CD4-positive, alpha-beta T cell treated with Interleukin-6 for 4 hours (primary cell): Measurements from ENCODE around the gene PEX6.

Experiments used
- DNase-seq: peaks from one replicate; pipeline ENCODE4 v3.0.0-alpha.2; 2020; ENCODE audit warnings: mixed read lengths

Gene PEX6

DNA sequence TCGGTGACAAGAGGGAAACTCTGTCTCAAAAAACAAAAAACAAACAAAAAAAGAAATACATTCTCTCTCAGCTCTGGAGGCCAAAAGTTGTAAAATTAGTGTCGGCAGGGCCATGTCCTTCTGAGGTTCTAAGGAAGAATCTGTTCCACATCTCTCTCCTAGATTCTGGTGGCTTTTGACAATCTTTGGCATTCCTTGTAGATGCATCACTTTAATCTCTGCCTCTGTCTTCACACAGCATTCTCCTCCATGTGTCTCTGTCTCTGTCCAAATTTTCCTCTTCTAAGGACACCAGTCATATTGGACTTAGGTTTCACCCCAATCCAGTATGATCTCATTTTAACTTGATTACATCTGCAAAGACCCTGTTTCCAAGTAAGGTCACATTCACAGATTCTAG is 14.5 kb upstream of the PEX6 start:
- no peak for DNase-seq

DNA sequence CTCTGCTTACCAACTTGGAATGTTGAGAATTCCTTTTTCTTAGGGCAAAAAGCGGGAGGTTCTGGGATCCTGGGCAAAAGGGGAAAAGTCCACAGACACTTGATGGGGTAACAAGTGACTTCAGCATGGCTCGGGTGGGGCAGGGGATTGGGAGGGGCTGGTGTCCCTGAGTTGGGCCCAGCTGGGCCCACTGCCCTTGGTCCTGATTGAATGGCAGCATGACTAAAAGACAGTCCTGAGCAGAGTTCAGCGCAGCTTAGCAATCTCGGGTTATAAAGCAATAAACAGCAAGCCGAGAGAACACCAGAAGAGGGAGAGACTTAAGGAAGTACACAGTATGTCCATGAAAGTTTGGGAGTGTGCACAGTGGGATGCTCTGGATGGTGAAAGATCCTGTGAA is 10.9 kb upstream of the PEX6 start:
- DNase-seq: no peak

DNA sequence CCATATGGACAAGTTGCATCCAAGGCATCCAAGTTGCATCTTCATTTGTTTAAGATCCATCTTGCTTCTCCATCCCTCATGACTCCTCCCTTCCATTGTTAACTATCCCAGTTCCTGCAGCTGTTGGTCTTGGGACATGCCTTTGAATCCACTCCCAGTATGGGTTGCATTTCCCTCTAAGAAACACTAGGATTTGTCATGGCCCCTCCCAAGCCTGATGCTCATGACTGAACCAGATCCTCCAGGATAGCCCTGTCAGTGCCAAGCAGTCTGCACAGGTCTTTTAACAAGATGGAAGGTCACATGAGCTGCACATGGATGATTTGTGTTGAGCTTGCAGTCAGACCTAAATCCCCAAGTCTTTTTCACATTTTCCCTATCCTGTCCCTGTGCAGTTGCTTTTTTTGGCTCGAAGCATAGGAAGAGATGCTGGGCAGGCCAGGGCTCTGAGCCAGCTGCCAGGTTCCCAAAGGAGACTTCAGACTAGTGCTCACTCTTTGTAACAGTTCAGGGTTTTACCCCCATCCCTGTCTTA is 9.6 kb upstream of the PEX6 start:
- DNase-seq: no peak

DNA sequence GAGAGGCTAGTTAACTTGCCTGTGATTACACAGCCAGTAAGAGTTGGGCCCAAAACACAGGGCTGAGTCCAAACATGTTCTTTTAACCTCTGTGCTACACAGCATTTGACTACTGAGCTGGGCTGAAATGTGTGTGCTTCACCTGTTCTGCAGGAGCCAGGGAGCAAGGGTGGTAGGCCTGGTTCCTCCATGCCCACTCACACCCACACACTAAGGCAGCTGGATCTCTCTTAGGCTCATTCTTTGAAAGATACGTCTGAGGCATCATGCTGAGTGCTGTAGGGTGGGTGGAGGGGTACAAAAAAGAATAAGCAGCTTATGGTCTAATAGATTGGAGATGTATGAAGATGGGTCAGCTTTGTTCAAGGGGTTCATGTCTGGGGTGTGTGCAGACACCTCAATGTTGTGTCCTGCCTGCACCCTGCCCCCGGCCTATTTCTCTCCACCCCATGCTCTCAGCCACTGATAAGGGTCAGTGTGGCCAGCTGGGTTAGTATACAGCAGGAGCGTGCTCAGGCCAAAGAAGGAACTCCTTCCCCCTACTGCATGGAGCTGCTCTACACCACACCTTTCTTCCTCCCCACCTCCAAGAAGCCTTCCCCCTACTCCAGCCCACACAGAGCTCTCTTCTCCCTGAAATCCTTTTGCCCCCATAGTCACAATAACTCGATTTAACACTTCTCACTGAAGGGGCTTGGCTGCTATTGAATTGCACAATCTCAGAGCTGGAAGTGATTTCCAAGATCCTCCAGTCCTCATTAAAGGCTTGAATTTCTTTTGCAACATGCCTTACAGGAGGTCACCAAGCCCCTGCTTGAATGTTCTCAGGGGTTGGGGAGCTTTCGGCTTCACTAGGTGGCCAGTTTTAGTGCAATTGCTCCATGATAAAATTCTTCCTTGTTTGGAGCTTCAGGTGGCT is 8.8 kb upstream of the PEX6 start:
- no peak for DNase-seq

DNA sequence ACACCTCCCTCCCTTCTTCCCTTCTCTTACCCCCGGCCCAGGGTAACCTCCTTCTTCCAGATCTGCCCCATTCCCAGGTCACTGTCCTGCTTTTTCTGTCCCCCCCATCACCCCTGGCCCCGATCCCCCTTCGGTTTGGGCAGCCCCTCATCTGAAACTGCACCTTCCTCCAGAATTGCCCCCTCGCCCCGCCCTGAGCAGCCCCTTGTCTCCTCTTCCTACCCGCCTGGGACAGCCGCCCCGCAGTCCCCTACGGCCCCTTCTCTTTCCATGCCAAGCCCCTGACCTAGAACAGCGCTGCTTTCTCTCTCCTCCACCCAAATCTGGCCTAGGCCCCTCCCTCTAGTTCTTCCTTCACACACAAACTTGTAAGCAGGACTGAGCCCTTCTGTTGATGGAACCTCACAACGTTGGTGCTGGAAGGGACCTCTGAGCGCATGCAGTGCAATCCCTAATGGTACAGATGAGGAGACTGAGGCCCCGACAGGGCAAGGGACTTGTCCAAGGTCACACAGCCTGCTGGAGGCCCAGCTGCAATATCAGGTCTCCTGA is 6.0 kb upstream of the PEX6 start:
- peak; percentile 39 for DNase-seq

DNA sequence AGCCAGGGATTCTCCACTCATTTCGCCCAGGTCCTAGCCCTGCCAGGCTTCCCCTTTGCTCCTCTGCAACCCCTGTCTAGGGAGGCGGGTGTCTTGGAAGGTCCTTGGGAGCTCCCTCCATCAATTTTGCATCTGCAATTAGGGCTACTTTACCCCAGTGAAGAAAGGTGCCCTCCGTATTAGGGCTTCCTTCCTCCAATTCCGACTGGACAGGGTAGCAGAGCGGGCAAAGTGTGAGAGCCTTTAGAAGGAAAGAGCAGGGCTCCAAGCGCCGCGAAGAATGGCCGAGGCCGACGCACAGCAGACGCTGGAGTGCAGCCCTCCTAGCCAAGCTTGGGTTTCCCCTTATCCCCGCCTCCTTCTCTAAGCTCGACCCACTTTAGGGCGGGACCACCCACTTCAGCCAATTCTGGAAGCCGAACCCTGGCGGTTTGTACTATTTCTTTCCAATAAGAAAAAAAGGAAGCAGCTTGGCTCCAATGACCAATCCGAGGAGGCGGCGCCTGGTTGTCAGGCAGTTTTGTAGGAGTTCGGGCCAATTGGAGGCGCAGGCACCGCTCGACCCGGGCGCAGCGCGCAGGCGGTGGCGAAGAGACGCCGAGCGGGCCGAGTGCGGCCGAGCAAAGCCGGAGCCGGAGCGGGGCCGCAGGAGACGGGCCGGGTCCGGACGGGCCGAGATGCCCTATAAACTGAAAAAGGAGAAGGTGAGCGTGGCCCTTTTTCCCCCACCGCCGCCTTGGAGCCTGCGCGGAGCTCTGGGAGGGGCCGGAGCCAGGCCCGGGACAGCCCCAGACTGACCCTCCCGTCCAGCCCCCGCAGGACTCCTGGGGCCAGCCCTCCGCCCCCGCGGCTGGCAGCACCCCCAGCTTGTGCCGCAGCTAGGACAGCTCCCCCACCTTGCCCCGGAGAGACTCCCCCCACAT is 5.3 kb upstream of the PEX6 start, which contains the start of gene PPP2R5D:
Gene PPP2R5D, plus strand, starts transcription at position 570 of the 923 bp plus-strand sequence. Its CDS starts 108 bp downstream, at position 678.
- DNase-seq: peak; percentile 98

DNA sequence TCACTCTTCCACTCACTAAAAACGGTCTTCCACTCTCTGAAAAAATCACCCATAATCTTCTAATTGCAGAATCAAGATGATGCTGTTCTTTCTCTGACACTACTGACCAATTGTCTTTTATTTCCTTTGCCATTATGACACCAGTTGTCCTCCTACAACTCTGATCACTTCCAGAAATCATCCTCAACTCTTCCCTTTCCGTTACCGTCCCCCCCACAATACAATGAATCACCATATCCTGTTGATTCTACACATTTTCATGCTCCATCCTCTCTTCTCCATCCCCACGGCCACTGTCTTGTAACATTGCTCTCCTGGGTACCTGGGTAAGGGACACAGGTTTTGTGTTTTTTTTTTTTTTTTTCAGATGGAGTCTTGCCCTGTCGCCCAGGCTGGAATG is 2.9 kb upstream of the PEX6 start:
- no peak for DNase-seq

DNA sequence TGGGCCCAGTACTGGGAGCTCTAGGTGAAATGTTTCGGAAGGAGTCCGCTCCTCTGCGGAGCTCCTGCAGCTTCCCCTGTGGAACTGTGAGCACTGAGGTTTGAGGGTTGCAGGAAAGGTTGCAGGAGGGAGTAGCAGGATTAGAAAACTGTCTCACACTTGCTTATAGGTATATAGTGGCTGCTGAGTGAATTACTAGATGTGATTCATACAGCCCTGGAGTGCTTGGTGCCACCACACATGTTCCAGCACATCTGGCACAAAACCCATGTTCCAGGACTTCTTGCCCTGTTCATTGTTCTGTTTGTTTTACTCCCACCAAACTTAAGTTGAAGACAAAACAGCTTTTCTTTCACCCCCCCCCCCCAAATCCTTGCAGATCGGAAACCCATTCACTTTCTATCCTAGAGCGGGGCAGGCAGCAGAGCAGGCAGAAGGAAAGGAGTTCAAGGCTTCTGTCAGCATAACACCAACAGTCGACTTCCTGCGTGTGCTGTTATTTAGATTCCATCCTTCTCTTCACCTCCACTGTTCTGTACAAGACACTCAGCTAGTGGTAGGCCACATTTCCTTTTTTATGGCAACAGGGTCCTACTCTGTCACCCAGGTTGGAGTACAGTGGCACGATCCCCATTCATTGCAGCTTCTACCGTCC is 669 bp upstream of the PEX6 start:
- DNase-seq: peak; percentile 37

DNA sequence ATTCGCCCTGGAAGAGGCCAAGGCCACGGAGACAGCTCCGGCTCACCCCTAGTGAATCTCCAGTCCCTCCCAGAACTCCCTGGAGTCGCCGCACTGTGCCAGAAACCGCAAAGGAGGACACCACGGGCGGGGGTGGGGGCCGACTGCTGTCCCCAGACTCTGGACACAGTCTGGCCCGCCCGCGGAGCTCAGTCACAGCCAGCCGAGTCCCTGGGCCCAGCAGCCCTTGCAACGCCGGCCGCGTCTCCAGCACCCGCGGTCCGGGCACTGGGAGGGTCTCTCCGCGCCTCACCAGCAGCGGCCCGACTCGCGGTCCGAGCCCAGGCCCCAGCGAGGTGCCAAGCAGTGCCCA is 518 bp downstream of the PEX6 start:
- peak; percentile 10 for DNase-seq

DNA sequence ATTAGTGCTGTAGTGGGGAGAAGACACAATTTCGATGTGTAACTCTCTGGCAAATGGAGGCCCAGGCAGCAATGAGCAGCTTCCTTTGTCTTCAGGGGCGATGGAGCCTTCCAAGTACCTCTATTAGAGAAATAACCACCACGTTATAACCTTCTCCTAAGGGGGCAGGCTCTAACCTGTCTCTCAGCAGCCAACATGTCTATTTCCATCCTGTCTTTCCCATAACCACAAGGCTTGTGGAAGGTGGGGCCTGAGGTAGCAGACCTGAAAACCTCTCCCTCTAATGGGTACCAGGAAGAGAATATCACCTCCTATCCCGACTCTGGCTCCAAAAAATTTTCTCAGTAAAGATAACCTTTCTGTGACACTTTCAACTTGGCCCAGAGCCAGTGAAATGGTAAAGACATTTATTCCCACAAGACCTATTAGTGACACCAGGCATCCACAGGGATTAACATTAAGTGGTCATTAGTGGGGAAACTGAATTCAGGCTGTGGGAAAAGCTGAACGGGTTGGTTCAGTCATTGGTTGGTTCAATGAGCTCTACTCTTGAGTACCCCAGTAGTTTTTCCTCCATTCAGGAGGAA is 4.0 kb downstream of the PEX6 start:
- DNase-seq: no peak

DNA sequence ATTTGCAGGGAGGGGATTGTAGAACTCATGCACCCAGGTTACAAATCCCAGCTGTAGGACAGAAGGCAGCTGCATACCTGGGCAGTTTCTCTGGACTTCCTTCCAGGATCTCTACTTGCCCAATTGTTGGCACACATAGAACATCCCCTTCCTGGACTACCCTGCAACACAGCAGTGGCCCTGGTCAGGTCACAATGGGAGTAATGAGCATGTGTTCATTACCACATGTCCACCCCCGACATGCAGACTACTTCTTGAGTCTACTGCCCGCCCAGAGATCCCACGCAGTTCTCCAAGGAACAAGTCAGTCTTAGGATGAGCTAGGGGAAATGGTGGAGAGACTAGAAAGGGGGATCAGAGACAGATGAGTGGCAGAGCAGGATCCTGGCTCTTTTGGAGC is 5.1 kb downstream of the PEX6 start:
- no peak for DNase-seq

DNA sequence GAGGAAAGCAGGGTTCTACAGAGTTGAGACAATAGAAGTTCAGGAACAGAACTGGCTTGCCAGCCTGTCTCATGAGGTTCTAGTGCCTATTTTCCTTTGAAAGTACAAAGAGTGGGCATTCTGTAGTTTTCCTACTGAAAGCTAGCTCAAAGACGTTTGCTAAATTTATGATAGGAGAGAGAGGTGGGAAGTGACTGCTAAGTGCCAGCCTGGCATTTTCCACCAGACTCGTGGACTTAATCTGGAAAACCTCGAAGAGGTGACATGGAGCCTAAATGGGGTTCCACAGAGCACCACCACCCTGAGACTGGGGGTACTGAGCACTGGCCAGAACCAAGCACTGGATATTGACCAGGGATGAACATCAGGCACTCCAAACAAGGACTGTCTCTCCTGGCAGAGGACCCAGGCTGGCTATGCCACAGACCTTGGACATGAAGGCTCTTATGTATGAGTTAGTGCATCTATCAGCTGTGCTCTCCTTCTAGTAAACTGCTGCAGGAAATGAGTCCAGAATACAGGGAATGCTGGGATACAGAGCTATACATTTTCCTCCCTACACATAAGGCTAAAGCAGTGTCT is 7.1 kb downstream of the PEX6 start:
- DNase-seq: no peak

DNA sequence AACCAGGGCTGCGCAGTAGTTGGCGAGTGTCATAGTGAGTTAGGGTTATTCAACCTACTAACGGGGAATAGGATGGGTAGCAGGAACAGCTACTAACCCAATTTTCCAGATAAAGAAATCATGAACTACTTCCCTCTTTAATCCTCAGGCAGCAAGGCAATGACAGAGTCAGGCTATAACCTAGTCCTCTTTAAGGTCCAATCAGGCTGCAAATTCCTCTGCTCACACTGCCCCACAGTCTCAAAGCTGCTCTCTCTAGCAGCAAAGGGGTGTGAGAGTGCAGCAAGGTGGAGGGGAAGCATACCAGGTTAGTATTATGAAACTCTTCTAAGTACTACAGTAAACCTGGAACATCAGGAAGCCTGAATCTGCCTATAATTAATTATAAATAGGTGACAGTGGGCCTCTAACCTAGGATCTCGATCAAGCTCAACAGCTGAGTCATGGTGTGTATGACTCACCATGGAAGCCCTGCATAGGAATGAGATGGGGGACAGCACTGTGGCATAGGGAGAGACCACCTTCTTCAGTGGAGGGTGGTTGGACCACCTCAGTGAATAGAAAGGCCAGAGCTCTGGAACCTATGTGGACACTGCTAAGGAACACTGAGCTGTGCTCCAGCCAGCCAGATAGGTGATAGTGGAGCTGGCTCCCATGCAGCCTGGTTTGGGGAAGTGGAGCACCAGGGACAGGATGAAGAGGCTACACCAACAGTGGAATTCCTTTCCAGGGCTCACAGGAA is 7.9 kb downstream of the PEX6 start:
- no peak for DNase-seq

DNA sequence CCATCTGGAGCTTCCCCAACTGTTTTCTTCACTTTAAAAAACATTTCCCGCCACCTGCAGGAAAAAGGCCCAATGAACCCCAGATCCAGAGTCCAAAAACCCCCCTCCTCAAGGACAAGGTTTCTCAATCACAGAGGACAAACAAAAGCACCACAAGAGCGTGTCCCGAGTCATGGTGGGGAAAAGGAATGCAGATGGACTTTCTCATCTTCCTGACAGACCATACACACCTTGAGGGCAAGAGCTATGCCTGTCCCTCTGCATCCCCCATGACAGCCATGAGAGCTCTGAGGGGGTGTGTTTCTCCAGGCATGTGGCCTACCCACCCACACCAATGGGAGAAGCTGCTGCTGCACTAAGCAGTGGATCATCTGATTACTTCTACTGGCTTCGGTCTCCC is 9.0 kb downstream of the PEX6 start:
- DNase-seq: no peak

DNA sequence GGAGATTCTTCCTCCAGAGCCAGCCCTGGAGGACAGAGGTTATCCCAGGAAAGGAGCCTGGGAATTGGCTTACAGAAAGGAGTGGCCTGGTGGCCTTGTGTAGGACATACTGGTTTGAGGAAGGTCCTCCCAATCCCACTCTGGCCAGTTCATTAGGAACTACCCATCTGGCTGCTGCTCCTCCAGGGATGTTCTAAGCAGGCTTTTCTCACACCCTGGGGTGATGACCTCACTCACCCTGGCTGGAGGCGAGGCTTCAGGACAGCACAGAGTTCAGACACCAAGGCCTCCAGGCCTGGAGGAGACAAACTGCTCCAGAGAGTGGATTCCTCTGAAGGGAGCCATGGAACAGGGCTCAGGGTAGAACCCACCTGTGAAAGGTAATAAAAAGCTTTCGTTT is 9.6 kb downstream of the PEX6 start:
- DNase-seq: no peak

DNA sequence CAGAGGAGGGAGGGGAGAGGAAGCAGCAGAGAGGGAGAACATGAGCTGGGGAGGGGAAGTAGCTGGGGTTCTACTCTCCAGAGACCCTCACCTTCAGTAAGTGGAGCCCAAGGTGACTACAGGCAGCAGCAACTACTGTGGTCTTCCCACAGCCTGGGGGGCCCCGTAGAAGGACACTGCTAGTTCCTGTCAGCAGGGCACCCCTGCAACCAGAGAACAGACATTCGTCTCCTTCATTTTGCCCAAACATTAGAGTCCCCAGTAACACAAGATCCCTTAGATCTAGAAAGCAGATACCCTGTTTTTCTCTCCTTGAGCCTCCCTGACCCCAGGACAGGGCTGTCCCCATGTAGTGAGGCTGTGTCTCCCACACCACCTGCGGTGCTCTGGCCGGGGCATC is 10.2 kb downstream of the PEX6 start:
- DNase-seq: no peak

DNA sequence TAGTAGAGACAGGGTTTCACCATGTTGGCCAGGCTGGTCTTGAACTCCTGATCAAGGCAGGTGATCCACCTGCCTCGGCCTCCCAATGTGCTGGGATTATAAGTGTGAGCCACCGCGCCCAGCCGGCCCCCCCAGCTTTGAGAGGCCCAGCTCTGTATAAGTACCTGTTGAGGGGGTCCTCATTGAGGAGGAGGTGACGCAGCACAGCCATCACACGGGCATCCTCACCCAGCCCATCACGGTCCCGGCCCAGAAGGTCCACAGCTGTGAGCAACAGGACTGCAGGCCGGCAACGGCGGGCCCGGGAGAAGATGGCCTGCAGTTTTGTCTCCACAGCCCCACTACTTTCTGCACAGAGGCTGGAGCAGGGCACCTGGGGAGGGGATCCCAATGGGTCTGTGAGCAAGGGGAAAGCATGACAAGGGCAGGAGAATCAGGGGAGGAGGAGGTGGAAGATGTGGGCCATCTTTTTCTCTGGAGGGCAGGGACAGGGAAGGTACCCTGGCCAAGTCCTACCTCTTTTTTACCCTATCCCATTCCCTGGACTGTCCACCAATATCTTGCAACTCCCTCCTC is 10.8 kb downstream of the PEX6 start:
- DNase-seq: no peak

DNA sequence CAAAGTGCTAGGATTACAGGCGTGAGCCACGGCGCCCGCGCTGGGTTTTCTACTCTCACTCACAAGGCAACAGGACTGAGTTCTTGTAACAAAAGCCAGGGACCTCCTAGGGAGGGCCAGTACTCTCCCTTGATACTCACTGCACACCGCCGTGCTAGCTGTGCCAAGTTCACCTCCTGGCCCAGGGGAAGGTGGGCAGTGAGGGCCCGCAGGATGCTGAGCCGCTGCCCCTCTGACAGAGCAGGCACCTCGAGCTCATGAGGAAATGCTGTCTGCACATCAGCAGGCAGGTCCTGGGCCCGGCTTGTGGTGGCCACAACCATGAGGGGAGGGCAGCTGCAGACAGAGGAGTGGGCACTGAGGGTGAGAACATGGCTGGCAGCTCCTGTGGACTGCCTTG is 11.8 kb downstream of the PEX6 start:
- DNase-seq: no peak

DNA sequence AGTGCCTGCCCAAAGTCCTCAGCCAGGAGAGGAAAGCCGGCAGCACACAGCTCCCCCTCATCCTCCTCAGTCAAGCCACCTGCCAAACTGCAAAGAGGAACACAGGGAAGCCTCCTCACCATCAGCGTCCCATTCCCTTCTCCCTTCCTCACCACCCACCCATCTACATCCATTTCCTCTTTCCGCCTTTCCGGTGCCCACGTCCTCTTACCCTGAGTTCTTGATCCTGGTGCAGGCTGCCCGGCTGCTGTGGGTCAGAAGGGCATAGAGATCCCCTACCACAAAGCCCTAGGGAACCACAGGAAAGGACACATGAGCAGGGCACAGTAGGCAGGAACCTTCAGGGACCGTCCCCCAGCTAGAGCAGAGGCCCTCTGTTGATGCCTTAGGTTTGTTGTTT is 12.4 kb downstream of the PEX6 start:
- no peak for DNase-seq

DNA sequence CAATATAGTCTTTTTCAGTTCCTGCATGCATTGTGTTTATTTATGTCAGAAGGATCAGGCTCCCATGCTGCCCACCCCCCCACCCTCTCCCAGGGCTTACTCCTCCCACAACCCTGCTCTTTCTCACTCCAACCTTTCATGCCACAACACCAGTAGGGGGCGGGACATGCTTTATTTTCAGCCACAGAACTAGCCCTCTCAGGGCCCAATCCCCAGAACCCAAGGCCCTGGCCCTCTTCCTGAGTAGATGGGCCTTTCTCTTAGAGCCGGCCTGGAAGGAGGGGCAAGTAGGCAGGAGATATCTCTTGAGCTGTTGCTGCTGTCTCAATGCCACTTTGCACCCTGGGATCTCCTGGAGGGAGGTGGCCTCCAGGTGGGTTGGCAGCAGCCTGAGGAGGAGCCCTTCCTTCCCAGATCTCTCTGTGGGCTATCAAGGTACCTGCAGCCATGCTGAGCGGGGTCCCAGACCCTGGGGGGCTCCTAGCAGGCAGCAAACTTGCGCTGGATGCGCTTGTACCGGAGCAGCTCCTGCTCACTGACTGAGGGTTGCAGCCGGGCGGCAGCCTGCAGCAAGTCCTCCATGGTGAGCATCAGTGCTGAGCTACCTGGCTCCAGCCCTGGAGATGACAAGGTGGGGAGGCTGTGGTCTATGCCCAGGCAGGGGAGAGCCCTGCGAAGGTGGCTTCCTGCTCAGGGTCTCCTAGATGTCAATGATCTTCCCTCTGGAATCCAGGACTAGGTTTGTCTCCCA is 15.0 kb downstream of the PEX6 start:
- DNase-seq: peak; percentile 56
